Measurements from ENCODE around the gene BMP7.

BMP7 gene

DNA sequence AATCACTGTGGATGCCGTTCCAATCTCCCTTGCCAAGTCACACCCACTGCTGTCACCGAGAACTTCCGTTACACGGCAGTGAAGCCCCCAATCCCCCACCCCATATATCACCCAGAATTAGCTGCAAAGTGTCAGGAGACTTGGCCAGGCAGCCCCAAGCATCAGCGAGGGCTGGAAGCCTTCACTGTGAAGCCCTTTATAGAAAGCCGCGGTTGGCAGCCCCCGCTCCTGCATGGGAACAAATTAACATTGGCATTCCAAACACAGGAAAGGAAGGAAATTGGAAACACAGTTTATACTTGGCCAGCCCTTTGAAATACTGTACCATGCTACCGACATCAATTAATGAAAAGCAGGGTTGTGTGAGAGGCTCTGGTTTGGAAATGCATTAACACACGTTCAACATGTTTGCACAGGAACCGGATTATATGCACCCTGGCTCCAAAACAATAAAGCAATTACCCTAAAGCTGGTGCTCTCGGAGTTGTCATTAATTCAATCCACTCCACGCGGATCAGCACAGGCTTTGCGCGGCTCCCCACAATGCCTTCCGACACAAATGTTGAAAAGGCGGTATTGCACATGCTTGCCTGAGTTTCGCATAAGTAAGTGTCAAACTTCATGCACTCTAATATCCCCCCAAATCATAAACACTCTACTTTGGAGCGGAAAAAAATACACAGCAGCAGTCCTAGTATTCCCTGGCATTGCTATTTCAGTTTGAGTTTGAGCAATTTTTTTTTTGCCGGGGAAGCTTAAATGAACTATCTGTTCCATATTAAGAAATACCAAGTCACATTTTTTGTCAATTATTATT, 7.1 kb downstream of the BMP7 start:
- DNase-seq (ENCODE audit: low read depth), result no peak
- no peak overlapping the region for H3K4me3 ChIP-seq (ENCODE audit: control insufficient read depth, low read depth, low read length)
- no peak for TF ChIP-seq CTCF (conservative IDR thresholded peaks at IDR 0.05; ENCODE audit: control insufficient read depth, insufficient read depth, low read depth, low read length)

DNA sequence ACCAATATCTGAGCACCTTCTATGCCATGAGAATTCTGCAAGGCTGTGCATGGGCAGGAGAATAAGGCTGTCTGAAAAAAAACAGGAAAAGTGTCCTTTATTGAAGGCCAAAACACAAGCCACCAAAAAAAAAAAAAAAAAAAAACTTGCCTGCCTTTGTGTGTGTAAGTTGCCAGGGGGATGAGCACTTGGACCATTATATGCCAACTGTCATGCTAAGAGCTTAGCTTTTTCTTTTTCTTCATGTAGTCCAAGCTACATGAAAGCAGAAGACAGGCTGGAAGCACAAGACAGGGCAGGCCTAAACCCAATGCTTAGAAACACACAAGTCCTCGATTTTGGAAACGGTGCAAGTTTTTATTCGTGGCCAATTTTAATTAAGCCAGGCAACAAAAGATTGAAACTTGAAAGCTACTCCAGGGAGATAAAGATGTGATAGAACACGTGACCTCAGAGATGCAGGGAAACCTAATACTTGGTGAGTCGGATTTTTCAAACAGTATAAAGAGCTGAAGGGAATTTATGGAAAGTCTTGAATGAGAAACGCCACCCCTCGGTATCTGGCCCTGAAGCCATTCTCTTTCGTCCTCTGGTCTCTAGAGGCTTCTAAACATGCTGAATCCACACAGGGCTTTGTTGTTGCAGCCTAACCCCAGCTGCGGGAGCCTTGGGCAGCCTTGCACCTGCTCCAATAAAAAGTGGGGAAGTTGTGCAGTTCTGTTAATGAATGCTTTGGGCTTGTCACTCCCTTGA, 8.6 kb downstream of the BMP7 start:
- DNase-seq (ENCODE audit: low read depth), result no peak
- no peak for TF ChIP-seq CTCF (conservative IDR thresholded peaks at IDR 0.05; ENCODE audit: control insufficient read depth, insufficient read depth, low read depth, low read length)
- no peak overlapping the region for H3K4me3 ChIP-seq (ENCODE audit: control insufficient read depth, low read depth, low read length)

- no peak for TF ChIP-seq CTCF (conservative IDR thresholded peaks at IDR 0.05; ENCODE audit: control insufficient read depth, insufficient read depth, low read depth, low read length)
- no peak overlapping the region for H3K4me3 ChIP-seq (ENCODE audit: control insufficient read depth, low read depth, low read length)
- no peak for DNase-seq (ENCODE audit: low read depth)
These were observed 9.5 kb downstream of the BMP7 start for GRCh38 chr20:57256908-57257307.

DNA sequence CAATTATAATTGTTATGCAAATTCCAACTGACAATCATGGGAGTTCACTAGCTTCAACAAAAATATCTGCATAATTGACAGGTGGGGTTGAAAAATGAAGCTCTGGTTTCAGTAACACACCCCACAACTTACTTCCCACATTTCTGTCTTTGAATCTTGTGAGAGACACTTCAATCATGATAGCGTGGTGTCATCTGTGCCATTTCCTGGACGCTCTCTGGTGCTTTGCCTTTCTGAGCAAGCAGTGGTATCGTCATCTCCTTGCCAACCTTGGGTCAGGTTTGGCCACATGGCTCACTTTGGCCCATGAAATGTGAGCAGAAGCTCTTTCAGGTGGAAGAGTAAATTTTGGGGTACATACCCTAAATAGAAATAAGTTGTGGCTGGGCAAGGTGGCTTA, 10.2 kb downstream of the BMP7 start:
- no peak for TF ChIP-seq CTCF (conservative IDR thresholded peaks at IDR 0.05; ENCODE audit: control insufficient read depth, insufficient read depth, low read depth, low read length)
- DNase-seq (ENCODE audit: low read depth), result no peak
- no peak overlapping the region for H3K4me3 ChIP-seq (ENCODE audit: control insufficient read depth, low read depth, low read length)

DNA sequence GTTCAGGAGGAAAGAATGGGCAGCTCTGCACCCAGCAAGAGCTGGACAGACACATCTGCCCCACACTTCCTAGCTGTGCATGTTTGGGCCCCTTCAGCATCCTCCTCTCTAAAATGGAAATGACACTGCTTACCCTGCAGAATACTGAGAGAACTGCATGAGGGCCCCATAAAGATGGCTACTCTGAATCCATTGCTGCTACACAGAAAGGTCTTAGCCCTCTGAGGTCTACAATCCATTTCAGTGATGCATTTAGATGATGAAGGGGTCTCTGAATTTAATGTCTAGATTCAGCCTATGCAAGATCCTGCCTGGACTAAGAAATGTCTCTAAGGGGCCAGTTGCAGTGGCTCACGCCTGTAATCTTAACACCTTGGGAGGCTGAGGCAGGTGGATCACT, 11.3 kb downstream of the BMP7 start:
- TF ChIP-seq CTCF (conservative IDR thresholded peaks at IDR 0.05; ENCODE audit: control insufficient read depth, insufficient read depth, low read depth, low read length), result no peak
- DNase-seq (ENCODE audit: low read depth), result no peak
- no peak overlapping the region for H3K4me3 ChIP-seq (ENCODE audit: control insufficient read depth, low read depth, low read length)

DNA sequence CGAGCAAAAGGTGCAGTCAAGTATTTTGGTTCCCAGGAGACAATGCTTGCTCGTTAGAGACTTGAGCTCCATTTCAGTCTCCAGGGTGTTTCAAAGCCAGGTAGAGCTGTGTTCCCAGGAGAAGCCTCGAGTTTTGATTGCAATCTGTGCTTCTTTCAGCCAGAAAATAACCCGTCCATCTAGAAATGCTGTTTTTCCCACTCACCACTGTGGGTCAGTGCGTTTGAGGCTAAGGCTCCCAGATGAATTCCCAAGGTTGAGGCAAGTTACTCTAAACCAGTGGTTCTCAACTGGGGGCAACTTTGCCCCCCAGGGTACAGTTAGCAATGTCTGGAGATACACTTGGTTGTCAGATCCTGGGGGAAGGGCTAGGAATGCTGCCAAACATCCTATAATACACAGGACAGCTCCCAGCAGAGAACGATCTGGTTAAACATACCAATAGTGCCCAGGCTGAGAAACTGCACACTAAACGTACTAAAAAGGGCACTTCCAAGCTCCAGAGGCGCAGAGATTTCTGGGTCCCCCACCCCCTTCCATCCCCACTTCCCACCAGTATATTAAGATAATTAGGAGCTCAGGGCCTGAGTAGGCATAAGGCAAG, 13.8 kb downstream of the BMP7 start:
- H3K4me3 ChIP-seq (ENCODE audit: control insufficient read depth, low read depth, low read length), result no peak overlapping the region
- TF ChIP-seq CTCF (conservative IDR thresholded peaks at IDR 0.05; ENCODE audit: control insufficient read depth, insufficient read depth, low read depth, low read length), result no peak
- no peak for DNase-seq (ENCODE audit: low read depth)
